Adrenal gland (tissue), 5 donors: Measurements from ENCODE around the gene C17orf67.

Experiments
- POLR2A ChIP-seq, 2 donors: fragments of 450-650 bp; IDR thresholded peaks; one replicate each; pipeline ENCODE4 v1.6.1; 2017; ENCODE audit warnings: antibody characterized with exemption in 2 of 2, mild to moderate bottlenecking in 2 of 2, moderate library complexity in 1 of 2
- TF ChIP-seq, protein P1 (sequence below), 6 experiments: fragments of 450-650 bp in 4 of 6; fragments of 200-600 bp in 2 of 6; sonication (generic) in 1 of 6; IDR thresholded peaks; 1 replicate in 5 of 6; 2 replicates in 1 of 6; pipeline versions ENCODE4 v1.5.1 to v1.8.0; 2016 to 2021; ENCODE audit warnings: antibody characterized with exemption in 6 of 6, mild to moderate bottlenecking in 2 of 6, moderate library complexity in 1 of 6
- donor health status: DM: no; HTN: no; CAD: no.

GRCh38 chr17:56822725-56823124 is 11.0 kb downstream of the C17orf67 start:
- TF ChIP-seq, protein P1, sequence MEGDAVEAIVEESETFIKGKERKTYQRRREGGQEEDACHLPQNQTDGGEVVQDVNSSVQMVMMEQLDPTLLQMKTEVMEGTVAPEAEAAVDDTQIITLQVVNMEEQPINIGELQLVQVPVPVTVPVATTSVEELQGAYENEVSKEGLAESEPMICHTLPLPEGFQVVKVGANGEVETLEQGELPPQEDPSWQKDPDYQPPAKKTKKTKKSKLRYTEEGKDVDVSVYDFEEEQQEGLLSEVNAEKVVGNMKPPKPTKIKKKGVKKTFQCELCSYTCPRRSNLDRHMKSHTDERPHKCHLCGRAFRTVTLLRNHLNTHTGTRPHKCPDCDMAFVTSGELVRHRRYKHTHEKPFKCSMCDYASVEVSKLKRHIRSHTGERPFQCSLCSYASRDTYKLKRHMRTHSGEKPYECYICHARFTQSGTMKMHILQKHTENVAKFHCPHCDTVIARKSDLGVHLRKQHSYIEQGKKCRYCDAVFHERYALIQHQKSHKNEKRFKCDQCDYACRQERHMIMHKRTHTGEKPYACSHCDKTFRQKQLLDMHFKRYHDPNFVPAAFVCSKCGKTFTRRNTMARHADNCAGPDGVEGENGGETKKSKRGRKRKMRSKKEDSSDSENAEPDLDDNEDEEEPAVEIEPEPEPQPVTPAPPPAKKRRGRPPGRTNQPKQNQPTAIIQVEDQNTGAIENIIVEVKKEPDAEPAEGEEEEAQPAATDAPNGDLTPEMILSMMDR (IDR thresholded peaks at IDR 0.05) = no peak
- no peak for TF ChIP-seq POLR2A (IDR thresholded peaks at IDR 0.05)
